ENCODE results near the gene PRXL2A. TPM values are rescaled to one million over a fixed set of nuclear protein-coding genes. Genes with fewer than 3 reads are reported as not detected.

Gene PRXL2A
- total RNA-seq, 2 experiments from 2014 or later: 3.9 to 4.6 TPM

DNA sequence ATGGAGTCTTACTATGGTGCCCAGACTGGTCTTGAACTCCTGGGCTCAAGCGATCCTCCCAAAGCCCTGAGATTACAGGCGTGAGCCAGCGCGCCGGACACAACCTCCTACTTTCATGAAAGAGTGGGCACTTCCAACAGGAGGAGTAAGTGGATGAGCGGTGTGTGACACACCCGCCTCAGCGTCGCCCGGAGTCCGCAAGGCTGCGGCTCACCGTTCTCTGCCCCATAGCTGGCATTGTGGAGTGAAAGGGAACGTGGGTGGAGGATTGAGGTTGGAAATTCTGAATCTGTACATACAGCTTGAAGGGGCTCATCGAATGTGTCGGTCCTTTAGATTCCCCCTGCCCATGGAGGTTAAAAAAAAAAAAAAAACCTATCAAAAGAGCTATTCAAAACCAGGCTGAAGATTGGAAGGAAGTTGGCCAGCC, 524 bp upstream of the PRXL2A start:
- TF ChIP-seq CTCF (IDR thresholded peaks at IDR 0.05): no peak
- peak overlapping the region in 1 of 2 donors; percentile 10 for H3K27ac ChIP-seq (ENCODE audit: low read depth in 1 of 2, low read length in 2 of 2)
- H3K9me3 Mint-ChIP-seq: no peaks in the 10 kb centered on the region
- no peaks in the 10 kb centered on the region for H3K36me3 ChIP-seq (ENCODE audit: insufficient read depth, low read length)
- peaks cover 4% of the 10 kb centered on the region for H3K36me3 Mint-ChIP-seq (ENCODE audit: low read depth)
- DNase-seq: peak in 4 of 14 experiments; percentile 2 to 37 (median 26)
- H3K27me3 Mint-ChIP-seq: no peaks in the 10 kb centered on the region
- no peaks in the 10 kb centered on the region for H3K27me3 ChIP-seq (ENCODE audit: control insufficient read depth in 1 of 2, insufficient read depth in 2 of 2, low read length in 2 of 2)
- POLR2A ChIA-PET: interaction anchor here (0.5 to 1.7 kb wide), 17 partner anchors 20 to 220 kb away, joined by 3 to 8 read pairs (median 4); no protein-coding TSS in a partner anchor
- peak overlapping the region; percentile 94 for H3K4me3 Mint-ChIP-seq
- H3K27ac Mint-ChIP-seq: peak overlapping the region; percentile 45
- CTCF ChIA-PET: interaction anchor here (0.7 to 1.9 kb wide), 5 partner anchors 25 to 953 kb away, joined by 3 to 10 read pairs (median 3); no protein-coding TSS in a partner anchor
- peaks cover 44% of the 10 kb centered on the region for H3K4me1 Mint-ChIP-seq (ENCODE audit: low read depth)
- intact Hi-C loops (cut with DNase I, micrococcal nuclease): no loop called here
- H3K9me3 ChIP-seq (ENCODE audit: control insufficient read depth in 1 of 2, insufficient read depth in 1 of 2, low read length in 2 of 2): no peaks in the 10 kb centered on the region
- H3K4me3 ChIP-seq (ENCODE audit: low read length): peak overlapping the region; percentile 83
- ATAC-seq (ENCODE audit: poor library complexity): peak; percentile 33
- peaks cover 19% of the 10 kb centered on the region for H3K4me1 ChIP-seq (ENCODE audit: insufficient read depth, low read length)

DNA sequence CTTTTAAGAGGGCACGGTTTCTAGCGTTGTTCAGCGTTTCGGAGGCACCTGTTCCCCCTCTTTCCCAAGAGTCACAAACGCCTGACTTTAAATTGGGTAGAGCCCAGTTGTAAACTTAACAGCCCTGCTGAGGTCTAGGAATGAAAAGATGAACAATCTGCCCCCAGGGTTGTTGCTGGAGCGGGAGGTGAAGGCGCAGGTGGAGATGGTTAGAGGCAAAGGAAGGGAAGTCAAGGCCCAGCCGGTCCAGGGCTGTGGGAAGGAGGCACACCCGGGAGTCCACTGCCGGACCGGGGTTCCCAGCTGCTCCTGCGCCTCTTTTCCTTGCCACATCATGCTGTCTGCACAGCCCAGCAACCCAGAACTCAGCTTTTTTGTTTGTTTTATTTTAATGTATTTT, 770 bp downstream of the PRXL2A start:
- Histone ChIP-seq H3K27ac (ENCODE audit: low read depth in 1 of 2, low read length in 2 of 2) (no peak overlapping the region), H3K27me3 (ENCODE audit: control insufficient read depth in 1 of 2, insufficient read depth in 2 of 2, low read length in 2 of 2) (no peaks in the 10 kb centered on the region), H3K36me3 (ENCODE audit: insufficient read depth, low read length) (no peaks in the 10 kb centered on the region), H3K4me1 (ENCODE audit: insufficient read depth, low read length) (peaks cover 19% of the 10 kb centered on the region), H3K9me3 (ENCODE audit: control insufficient read depth in 1 of 2, insufficient read depth in 1 of 2, low read length in 2 of 2) (no peaks in the 10 kb centered on the region), H3K4me3 (ENCODE audit: low read length) (peak overlapping the region; percentile 83)
- intact Hi-C loops (cut with DNase I, micrococcal nuclease): no loop called here
- H3K4me1 Mint-ChIP-seq (ENCODE audit: low read depth): peaks cover 57% of the 10 kb centered on the region
- ChIA-PET CTCF (interaction anchor here (0.7 to 0.9 kb wide), 2 partner anchors 31 to 44 kb away, joined by 3 to 4 read pairs; no protein-coding TSS in a partner anchor), POLR2A (no interaction called here)
- H3K27me3 Mint-ChIP-seq: no peaks in the 10 kb centered on the region
- no peak for TF ChIP-seq CTCF (IDR thresholded peaks at IDR 0.05)
- H3K27ac Mint-ChIP-seq: peak overlapping the region; percentile 69
- ATAC-seq (ENCODE audit: poor library complexity) (no peak), DNase-seq (no peak)
- no peaks in the 10 kb centered on the region for H3K9me3 Mint-ChIP-seq
- peak overlapping the region; percentile 83 for H3K4me3 Mint-ChIP-seq
- peaks cover 4% of the 10 kb centered on the region for H3K36me3 Mint-ChIP-seq (ENCODE audit: low read depth)

DNA sequence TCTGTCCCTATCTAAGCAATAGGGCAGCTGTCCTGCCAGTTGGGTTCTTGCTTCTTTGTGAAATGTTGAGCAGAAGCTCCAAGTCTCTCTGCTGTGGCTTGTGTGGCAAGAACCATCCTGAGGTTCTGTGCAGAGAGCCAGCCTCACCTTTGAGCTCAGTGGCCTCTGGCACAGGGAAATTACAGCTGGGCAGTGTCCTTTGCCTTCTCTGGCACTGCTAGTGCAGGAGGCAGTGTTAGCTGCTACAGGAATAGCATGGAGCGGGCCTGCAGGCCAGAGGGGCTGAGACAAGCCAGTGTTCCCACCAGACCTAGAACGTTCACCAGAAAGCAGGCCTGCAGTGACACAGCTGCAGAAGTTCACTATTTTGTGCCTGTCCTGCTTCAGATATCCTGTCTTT, 1.8 kb downstream of the PRXL2A start:
- Mint-ChIP-seq H3K27ac (peak overlapping the region; percentile 69), H3K4me3 (peak overlapping the region; percentile 83), H3K9me3 (no peaks in the 10 kb centered on the region), H3K4me1 (ENCODE audit: low read depth) (peaks cover 62% of the 10 kb centered on the region), H3K36me3 (ENCODE audit: low read depth) (peaks cover 4% of the 10 kb centered on the region), H3K27me3 (no peaks in the 10 kb centered on the region)
- ChIA-PET CTCF (interaction anchor here (0.8 to 0.9 kb wide), 2 partner anchors 43 to 96 kb away, joined by 4 read pairs; no protein-coding TSS in a partner anchor), POLR2A (no interaction called here)
- Histone ChIP-seq H3K27me3 (ENCODE audit: control insufficient read depth in 1 of 2, insufficient read depth in 2 of 2, low read length in 2 of 2) (no peaks in the 10 kb centered on the region), H3K4me3 (ENCODE audit: low read length) (no peak overlapping the region), H3K27ac (ENCODE audit: low read depth in 1 of 2, low read length in 2 of 2) (no peak overlapping the region), H3K36me3 (ENCODE audit: insufficient read depth, low read length) (no peaks in the 10 kb centered on the region), H3K9me3 (ENCODE audit: control insufficient read depth in 1 of 2, insufficient read depth in 1 of 2, low read length in 2 of 2) (no peaks in the 10 kb centered on the region), H3K4me1 (ENCODE audit: insufficient read depth, low read length) (peaks cover 19% of the 10 kb centered on the region)
- intact Hi-C loops (cut with DNase I, micrococcal nuclease): loop anchor here in 1 of 2 experiments (5.0 kb wide), 1 partner anchor 47 kb away; no protein-coding TSS in a partner anchor
- ATAC-seq (ENCODE audit: poor library complexity) (no peak), DNase-seq (no peak)
- no peak for TF ChIP-seq CTCF (IDR thresholded peaks at IDR 0.05)

Data from CD4-positive, alpha-beta T cell (primary cell).